H1 (cell line): ENCODE measurements around the gene ACOT6.
"Not testable (repeated sequence)": the region's sequence is repeated elsewhere in the genome, so short reads cannot be mapped to it uniquely, and the experiment has no call there.

Source experiments
- MAFK ChIP-seq: IDR thresholded peaks from 2 replicates; pipeline ENCODE4 v1.6.1; 2012; ENCODE audit warnings: low read depth, mild to moderate bottlenecking, improper control_type of control experiment, low read length
- POLR2AphosphoS5 ChIP-seq: IDR thresholded peaks from 2 replicates; pipeline ENCODE4 v1.6.1; 2011; ENCODE audit warnings: low read depth, low read length

GRCh38 chr14:73566935-73567334, 45.4 kb upstream of the ACOT6 start:
- not testable (repeated sequence) for TF ChIP-seq POLR2AphosphoS5, MAFK
